ENCODE results near the gene OR51G1. TPM values are rescaled to one million over a fixed set of nuclear protein-coding genes. Genes with fewer than 3 reads are reported as not detected.

Gene OR51G1
- total RNA-seq, 1 experiment from 2014 or later = not detected

DNA sequence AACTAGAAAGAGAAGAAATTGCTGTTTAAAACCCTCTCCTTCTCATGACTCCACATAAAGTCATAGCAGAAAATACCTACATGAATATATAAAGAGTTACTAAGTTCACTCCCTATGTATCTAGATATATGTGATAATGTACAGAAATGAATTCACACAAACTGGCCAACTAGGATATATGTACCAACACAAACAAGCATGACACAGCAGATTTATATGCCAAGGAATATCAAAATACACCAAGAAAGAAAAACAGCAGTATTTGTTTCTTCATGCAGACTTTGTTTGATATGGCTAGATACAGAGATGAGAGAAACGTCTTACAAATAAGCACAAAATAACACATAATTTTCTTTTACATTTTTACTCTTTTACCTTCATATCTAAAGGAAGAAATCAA lies 1.8 kb downstream of the OR51G1 start:
- TF ChIP-seq CTCF (IDR thresholded peaks at IDR 0.05; ENCODE audit: unreplicated experiment) = no peak
- intact Hi-C loops (cut with micrococcal nuclease; ENCODE audit: unreplicated experiment) = no loop called here
- no peaks in the 10 kb centered on the region for H3K4me1 Mint-ChIP-seq (ENCODE audit: low read depth, unreplicated experiment)
- no peak for DNase-seq
- no peak overlapping the region for H3K27ac Mint-ChIP-seq (ENCODE audit: unreplicated experiment)
- H3K4me3 Mint-ChIP-seq (ENCODE audit: low read depth, unreplicated experiment) = no peak overlapping the region
- H3K9me3 Mint-ChIP-seq (ENCODE audit: low read depth, unreplicated experiment) = peaks cover 6% of the 10 kb centered on the region
- BruUV-seq (replicated peaks) = no TSS peak
- no peaks in the 10 kb centered on the region for H3K36me3 Mint-ChIP-seq (ENCODE audit: insufficient read depth, unreplicated experiment)
- CTCF ChIA-PET = no interaction called here
- no peaks in the 10 kb centered on the region for H3K27me3 Mint-ChIP-seq (ENCODE audit: unreplicated experiment)

- no peak for DNase-seq
- H3K27ac Mint-ChIP-seq (ENCODE audit: unreplicated experiment) = no peak overlapping the region
- H3K4me3 Mint-ChIP-seq (ENCODE audit: low read depth, unreplicated experiment) = no peak overlapping the region
- no peak for TF ChIP-seq CTCF (IDR thresholded peaks at IDR 0.05; ENCODE audit: unreplicated experiment)
- H3K27me3 Mint-ChIP-seq (ENCODE audit: unreplicated experiment) = no peaks in the 10 kb centered on the region
- intact Hi-C loops (cut with micrococcal nuclease; ENCODE audit: unreplicated experiment) = no loop called here
- CTCF ChIA-PET = no interaction called here
- peaks cover 6% of the 10 kb centered on the region for H3K9me3 Mint-ChIP-seq (ENCODE audit: low read depth, unreplicated experiment)
- no TSS peak for BruUV-seq (replicated peaks)
- H3K4me1 Mint-ChIP-seq (ENCODE audit: low read depth, unreplicated experiment) = no peaks in the 10 kb centered on the region
- no peaks in the 10 kb centered on the region for H3K36me3 Mint-ChIP-seq (ENCODE audit: insufficient read depth, unreplicated experiment)
Observed at GRCh38 chr11:4921796-4922195, 2.3 kb downstream of the OR51G1 start.

- Mint-ChIP-seq H3K36me3 (ENCODE audit: insufficient read depth, unreplicated experiment) (no peaks in the 10 kb centered on the region), H3K27me3 (ENCODE audit: unreplicated experiment) (no peaks in the 10 kb centered on the region), H3K4me3 (ENCODE audit: low read depth, unreplicated experiment) (no peak within 1 kb of the TSS), H3K4me1 (ENCODE audit: low read depth, unreplicated experiment) (no peaks in the 10 kb centered on the region), H3K27ac (ENCODE audit: unreplicated experiment) (no peak within 1 kb of the TSS), H3K9me3 (ENCODE audit: low read depth, unreplicated experiment) (peaks cover 8% of the 10 kb centered on the region)
- DNase-seq = no peak
- intact Hi-C loops (cut with micrococcal nuclease; ENCODE audit: unreplicated experiment) = no loop called here
- CTCF ChIA-PET = no interaction called here
- TF ChIP-seq CTCF (IDR thresholded peaks at IDR 0.05; ENCODE audit: unreplicated experiment) = no peak
- BruUV-seq (replicated peaks) = no TSS peak
Observed at GRCh38 chr11:4919250-4919649, 4.9 kb downstream of the OR51G1 start, which contains the start of gene OR51G2. OR51G2 (minus strand) TSS chr11:4919350; CDS start chr11:4915663, 3,687 bp downstream.

- H3K4me1 Mint-ChIP-seq (ENCODE audit: low read depth, unreplicated experiment) = no peaks in the 10 kb centered on the region
- H3K27ac Mint-ChIP-seq (ENCODE audit: unreplicated experiment) = no peak overlapping the region
- intact Hi-C loops (cut with micrococcal nuclease; ENCODE audit: unreplicated experiment) = no loop called here
- TF ChIP-seq CTCF (IDR thresholded peaks at IDR 0.05; ENCODE audit: unreplicated experiment) = no peak
- CTCF ChIA-PET = interaction anchor here (0.6 kb wide), 1 partner anchor 10 kb away, joined by 8 read pairs; no protein-coding TSS in a partner anchor
- H3K4me3 Mint-ChIP-seq (ENCODE audit: low read depth, unreplicated experiment) = no peak overlapping the region
- no peaks in the 10 kb centered on the region for H3K27me3 Mint-ChIP-seq (ENCODE audit: unreplicated experiment)
- no peaks in the 10 kb centered on the region for H3K36me3 Mint-ChIP-seq (ENCODE audit: insufficient read depth, unreplicated experiment)
- no TSS peak for BruUV-seq (replicated peaks)
- H3K9me3 Mint-ChIP-seq (ENCODE audit: low read depth, unreplicated experiment) = peaks cover 2% of the 10 kb centered on the region
- DNase-seq = no peak
Observed at GRCh38 chr11:4916581-4916980, 7.6 kb downstream of the OR51G1 start.

Measured in Calu3 (cell line).